Measurements from ENCODE around the gene SUPT7L. TPM values are rescaled to one million over a fixed set of nuclear protein-coding genes. Genes with fewer than 3 reads are reported as not detected.

Gene SUPT7L
- total RNA-seq, 5 donors from 2014 or later (not counting 1 experiment from before 2014, with no cell fraction given): 39.2 to 53.2 (median 39.3) TPM

DNA sequence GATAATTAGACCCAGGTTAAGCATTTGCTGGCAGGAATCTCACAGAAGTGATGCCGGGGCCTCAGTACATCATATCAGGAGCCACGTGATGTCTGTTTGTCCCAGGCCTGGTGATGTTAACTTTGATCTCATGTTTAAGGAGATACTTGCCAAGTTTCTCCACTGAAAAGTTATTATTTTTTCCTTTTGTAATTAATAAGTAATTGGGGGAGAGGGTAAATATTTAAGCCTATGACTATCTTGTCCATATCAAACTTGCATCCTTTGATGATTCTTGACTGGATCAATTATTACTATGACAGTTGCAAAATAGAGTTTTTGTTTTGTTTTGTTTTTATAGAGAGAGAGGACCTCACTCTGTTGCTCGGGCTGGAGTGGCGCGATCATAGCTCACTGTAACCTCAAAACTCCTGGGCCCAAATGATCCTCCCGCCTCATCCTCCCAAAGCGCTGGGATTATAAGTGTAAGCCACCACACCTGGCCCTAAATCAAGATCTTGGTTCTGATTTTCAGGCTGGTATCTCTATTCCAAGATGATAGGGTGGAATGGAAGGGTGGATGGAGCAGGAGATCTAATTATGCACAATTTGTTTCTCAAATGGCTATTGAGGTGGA lies 46.7 kb upstream of the SUPT7L start:
- ChIA-PET POLR2A (interaction anchor here in 1 of 2 donors (0.6 kb wide), 1 partner anchor 1292 kb away, joined by 4 read pairs; no protein-coding TSS in a partner anchor), CTCF (interaction anchor here in 1 of 2 donors (0.5 kb wide), 1 partner anchor 1111 kb away, joined by 3 read pairs; no protein-coding TSS in a partner anchor)
- Mint-ChIP-seq H3K4me1 (peaks cover 4 to 7% (median 7%) of the 10 kb centered on the region in 3 donors), H3K4me3 (no peak overlapping the region), H3K36me3 (no peaks in the 10 kb centered on the region), H3K9me3 (no peaks in the 10 kb centered on the region), H3K27me3 (peaks cover 0 to 2% of the 10 kb centered on the region in 2 donors), H3K27ac (no peak overlapping the region)
- H3K9me3 ChIP-seq: no peaks in the 10 kb centered on the region
- no peak for DNase-seq
- no peak overlapping the region for H3K27ac ChIP-seq (ENCODE audit: low read length)
- H3K36me3 ChIP-seq (ENCODE audit: control insufficient read depth in 2 of 2, extremely low read depth in 1 of 2, insufficient read depth in 1 of 2, low read length in 1 of 2): no peaks in the 10 kb centered on the region
- no peak overlapping the region for H3K4me3 ChIP-seq (ENCODE audit: control insufficient read depth in 1 of 2, extremely low read depth in 1 of 2, low read length in 1 of 2)
- peaks cover 0 to 7% of the 10 kb centered on the region in 2 experiments for H3K27me3 ChIP-seq (replicated peaks in 1 of 2; ENCODE audit: control insufficient read depth in 2 of 2, extremely low read depth in 1 of 2, insufficient read depth in 2 of 2, low read length in 1 of 2)
- no peak for ATAC-seq (replicated peaks in 1 of 4)
- H3K4me1 ChIP-seq (ENCODE audit: control insufficient read depth in 1 of 2, extremely low read depth in 1 of 2, insufficient read depth in 2 of 2, low read length in 2 of 2): peaks cover 0 to 2% of the 10 kb centered on the region in 2 experiments
- no CpG with 5 or more reads among the region's 7 CpGs for WGBS (ENCODE audit: insufficient coverage)

DNA sequence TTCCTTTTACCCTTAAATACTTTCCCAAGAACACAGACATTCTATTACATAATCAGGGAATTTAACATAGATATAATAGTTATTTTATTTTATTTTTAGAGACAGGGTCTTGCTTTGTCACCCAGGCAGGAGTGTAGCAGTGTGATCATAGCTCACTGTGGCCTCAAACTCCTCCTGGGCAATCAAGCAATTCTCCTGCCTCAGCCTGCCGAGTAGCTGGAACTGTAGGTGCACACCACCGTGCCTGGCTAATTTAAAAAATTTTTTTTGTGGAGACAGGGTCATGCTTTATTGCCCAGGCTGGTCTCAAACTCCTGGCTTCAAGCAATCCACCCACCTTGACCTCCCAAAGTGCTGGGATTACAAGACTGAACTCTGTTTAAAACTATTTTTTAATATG lies 45.9 kb upstream of the SUPT7L start:
- H3K4me3 ChIP-seq (ENCODE audit: control insufficient read depth in 1 of 2, extremely low read depth in 1 of 2, low read length in 1 of 2): no peak overlapping the region
- Mint-ChIP-seq H3K4me1 (peaks cover 0 to under 1% (median under 1%) of the 10 kb centered on the region in 3 donors), H3K27ac (no peak overlapping the region), H3K4me3 (no peak overlapping the region), H3K27me3 (no peaks in the 10 kb centered on the region), H3K9me3 (no peaks in the 10 kb centered on the region), H3K36me3 (no peaks in the 10 kb centered on the region)
- ATAC-seq (replicated peaks in 1 of 4): no peak
- H3K9me3 ChIP-seq: no peaks in the 10 kb centered on the region
- H3K4me1 ChIP-seq (ENCODE audit: control insufficient read depth in 1 of 2, extremely low read depth in 1 of 2, insufficient read depth in 2 of 2, low read length in 2 of 2): no peaks in the 10 kb centered on the region
- ChIA-PET POLR2A (no interaction called here), CTCF (interaction anchor here in 1 of 2 donors (0.5 kb wide), 1 partner anchor 1112 kb away, joined by 3 read pairs; no protein-coding TSS in a partner anchor)
- no peak for DNase-seq
- no peak overlapping the region for H3K27ac ChIP-seq (ENCODE audit: low read length)
- no peaks in the 10 kb centered on the region for H3K36me3 ChIP-seq (ENCODE audit: control insufficient read depth in 2 of 2, extremely low read depth in 1 of 2, insufficient read depth in 1 of 2, low read length in 1 of 2)
- peaks cover 0 to 3% of the 10 kb centered on the region in 2 experiments for H3K27me3 ChIP-seq (replicated peaks in 1 of 2; ENCODE audit: control insufficient read depth in 2 of 2, extremely low read depth in 1 of 2, insufficient read depth in 2 of 2, low read length in 1 of 2)
- no CpG with 5 or more reads among the region's 2 CpGs for WGBS (ENCODE audit: insufficient coverage)

DNA sequence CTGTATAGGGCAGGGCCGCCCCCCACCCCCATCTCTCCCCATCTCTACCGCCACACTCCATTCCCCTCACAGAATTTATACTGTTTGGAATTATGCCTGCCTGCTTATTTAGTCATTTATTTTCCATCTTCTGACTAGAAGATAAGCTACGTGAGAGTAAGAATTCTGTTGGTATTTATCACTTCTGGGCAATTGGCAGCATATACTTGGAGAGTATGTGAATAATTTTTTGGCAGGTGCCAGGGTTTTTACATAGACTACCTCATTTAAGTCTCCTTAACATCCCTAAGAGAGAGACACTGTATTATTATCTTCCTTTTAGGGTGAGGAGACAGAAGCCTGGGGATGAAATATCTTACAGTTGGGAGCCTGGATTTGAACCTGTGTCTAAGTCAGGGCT lies 45.3 kb upstream of the SUPT7L start:
- ChIA-PET CTCF (no interaction called here), POLR2A (interaction anchor here in 1 of 2 donors (0.6 kb wide), 1 partner anchor 175 kb away, joined by 7 read pairs; no protein-coding TSS in a partner anchor)
- H3K36me3 Mint-ChIP-seq: no peaks in the 10 kb centered on the region
- H3K27me3 Mint-ChIP-seq: no peaks in the 10 kb centered on the region
- ATAC-seq (replicated peaks in 1 of 4): no peak
- no peak overlapping the region for H3K27ac Mint-ChIP-seq
- H3K4me1 Mint-ChIP-seq: peaks cover 0 to 4% (median under 1%) of the 10 kb centered on the region in 3 donors
- peaks cover 0 to under 1% of the 10 kb centered on the region in 2 experiments for H3K4me1 ChIP-seq (ENCODE audit: control insufficient read depth in 1 of 2, extremely low read depth in 1 of 2, insufficient read depth in 2 of 2, low read length in 2 of 2)
- H3K9me3 Mint-ChIP-seq: no peaks in the 10 kb centered on the region
- H3K4me3 ChIP-seq (ENCODE audit: control insufficient read depth in 1 of 2, extremely low read depth in 1 of 2, low read length in 1 of 2): no peak overlapping the region
- no peak overlapping the region for H3K4me3 Mint-ChIP-seq
- H3K9me3 ChIP-seq: no peaks in the 10 kb centered on the region
- peaks cover 0 to 3% of the 10 kb centered on the region in 2 experiments for H3K27me3 ChIP-seq (replicated peaks in 1 of 2; ENCODE audit: control insufficient read depth in 2 of 2, extremely low read depth in 1 of 2, insufficient read depth in 2 of 2, low read length in 1 of 2)
- no peak overlapping the region for H3K27ac ChIP-seq (ENCODE audit: low read length)
- no peaks in the 10 kb centered on the region for H3K36me3 ChIP-seq (ENCODE audit: control insufficient read depth in 2 of 2, extremely low read depth in 1 of 2, insufficient read depth in 1 of 2, low read length in 1 of 2)
- no peak for DNase-seq
- no CpG with 5 or more reads among the region's 3 CpGs for WGBS (ENCODE audit: insufficient coverage)

DNA sequence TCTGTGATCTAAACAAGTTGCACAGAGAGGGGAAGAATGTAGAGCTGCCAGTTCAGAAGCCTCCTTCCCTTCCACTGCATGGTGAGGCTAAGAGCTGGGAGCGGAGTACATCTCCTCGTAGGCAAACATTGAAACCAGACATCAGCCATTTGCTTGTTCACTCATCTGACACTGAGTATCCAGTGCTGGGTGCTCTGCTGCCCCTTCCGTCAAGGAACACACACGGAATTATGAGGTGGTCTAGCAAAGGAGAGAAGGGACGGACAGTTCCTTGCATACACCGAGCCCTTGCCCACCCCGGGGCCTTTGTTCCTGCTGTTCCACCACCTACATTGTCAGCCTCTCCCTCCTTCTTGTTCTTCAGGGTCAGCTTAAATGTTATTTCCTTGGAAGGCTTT lies 44.8 kb upstream of the SUPT7L start:
- ChIA-PET POLR2A (interaction anchor here in 1 of 2 donors (0.5 kb wide), 1 partner anchor 138 kb away, joined by 4 read pairs; no protein-coding TSS in a partner anchor), CTCF (interaction anchor here in 1 of 2 donors (1.2 kb wide), 1 partner anchor 748 kb away, joined by 5 read pairs; no protein-coding TSS in a partner anchor)
- Histone ChIP-seq H3K27ac (ENCODE audit: low read length) (no peak overlapping the region), H3K4me3 (ENCODE audit: control insufficient read depth in 1 of 2, extremely low read depth in 1 of 2, low read length in 1 of 2) (no peak overlapping the region), H3K4me1 (ENCODE audit: control insufficient read depth in 1 of 2, extremely low read depth in 1 of 2, insufficient read depth in 2 of 2, low read length in 2 of 2) (peaks cover 0 to 5% of the 10 kb centered on the region in 2 experiments), H3K9me3 (no peaks in the 10 kb centered on the region), H3K27me3 (replicated peaks in 1 of 2; ENCODE audit: control insufficient read depth in 2 of 2, extremely low read depth in 1 of 2, insufficient read depth in 2 of 2, low read length in 1 of 2) (peaks cover 0 to 2% of the 10 kb centered on the region in 2 experiments), H3K36me3 (ENCODE audit: control insufficient read depth in 2 of 2, extremely low read depth in 1 of 2, insufficient read depth in 1 of 2, low read length in 1 of 2) (no peaks in the 10 kb centered on the region)
- Mint-ChIP-seq H3K27me3 (no peaks in the 10 kb centered on the region), H3K4me3 (no peak overlapping the region), H3K4me1 (peaks cover 0 to 8% (median 2%) of the 10 kb centered on the region in 3 donors), H3K36me3 (no peaks in the 10 kb centered on the region), H3K9me3 (no peaks in the 10 kb centered on the region), H3K27ac (no peak overlapping the region)
- no peak for DNase-seq
- 100% methylated on average over 1 of the region's 7 CpGs for WGBS (ENCODE audit: insufficient coverage)
- ATAC-seq (replicated peaks in 1 of 4): no peak

DNA sequence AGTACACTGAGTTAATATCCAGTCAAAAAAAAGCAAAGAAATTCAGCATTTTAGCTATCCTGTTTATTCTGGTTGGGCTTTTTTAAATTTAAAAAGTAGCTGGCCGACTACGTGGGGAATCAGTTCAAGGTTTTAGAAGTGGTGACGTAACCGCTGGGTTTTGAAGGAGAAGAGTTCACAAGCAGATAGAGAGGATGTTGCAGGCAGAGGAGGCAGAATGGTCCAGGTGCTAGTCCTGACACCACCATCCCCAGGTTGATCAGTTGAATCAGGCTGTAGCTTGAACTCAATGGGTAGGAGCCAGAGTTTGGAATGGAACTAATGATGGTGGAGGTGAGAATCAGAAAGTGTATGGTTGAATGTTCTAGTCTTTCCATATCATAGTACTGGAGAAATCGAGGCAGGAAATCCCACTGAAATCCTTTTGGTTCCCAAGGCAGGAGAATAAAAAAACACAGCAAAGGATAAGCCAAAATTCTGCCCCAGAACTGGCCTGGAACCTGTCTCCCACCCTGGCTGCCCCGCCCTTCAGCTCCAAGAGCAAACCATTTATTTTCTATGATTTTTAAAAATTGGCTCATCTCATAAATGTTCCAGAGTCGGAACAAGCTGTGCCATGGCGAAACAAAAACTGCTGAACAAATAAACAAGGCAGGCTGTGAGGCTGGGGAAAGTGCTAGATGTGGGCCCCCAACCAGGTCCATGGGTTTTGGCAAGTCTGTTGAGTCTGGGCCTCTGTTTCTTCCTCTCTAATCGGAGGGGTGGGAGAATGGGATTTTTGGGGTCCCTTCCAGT lies 44.2 kb upstream of the SUPT7L start:
- H3K36me3 ChIP-seq (ENCODE audit: control insufficient read depth in 2 of 2, extremely low read depth in 1 of 2, insufficient read depth in 1 of 2, low read length in 1 of 2): no peaks in the 10 kb centered on the region
- CTCF ChIA-PET: interaction anchor here in 1 of 2 donors (1.2 kb wide), 1 partner anchor 749 kb away, joined by 5 read pairs; no protein-coding TSS in a partner anchor
- DNase-seq (no peak), ATAC-seq (replicated peaks in 1 of 4) (no peak)
- Mint-ChIP-seq H3K4me3 (no peak overlapping the region), H3K27me3 (no peaks in the 10 kb centered on the region), H3K4me1 (peaks cover 0 to 9% (median 2%) of the 10 kb centered on the region in 3 donors), H3K36me3 (no peaks in the 10 kb centered on the region), H3K9me3 (no peaks in the 10 kb centered on the region), H3K27ac (no peak overlapping the region)
- H3K27me3 ChIP-seq (replicated peaks in 1 of 2; ENCODE audit: control insufficient read depth in 2 of 2, extremely low read depth in 1 of 2, insufficient read depth in 2 of 2, low read length in 1 of 2): no peaks in the 10 kb centered on the region
- H3K9me3 ChIP-seq: no peaks in the 10 kb centered on the region
- no peak overlapping the region for H3K4me3 ChIP-seq (ENCODE audit: control insufficient read depth in 1 of 2, extremely low read depth in 1 of 2, low read length in 1 of 2)
- peaks cover 0 to 5% of the 10 kb centered on the region in 2 experiments for H3K4me1 ChIP-seq (ENCODE audit: control insufficient read depth in 1 of 2, extremely low read depth in 1 of 2, insufficient read depth in 2 of 2, low read length in 2 of 2)
- no peak overlapping the region for H3K27ac ChIP-seq (ENCODE audit: low read length)
- 77% methylated on average over 6 of the region's 9 CpGs for whole genome bisulfite sequencing (ENCODE audit: insufficient coverage)
- POLR2A ChIA-PET: interaction anchor here in 1 of 2 donors (0.5 kb wide), 1 partner anchor 138 kb away, joined by 4 read pairs; no protein-coding TSS in a partner anchor

DNA sequence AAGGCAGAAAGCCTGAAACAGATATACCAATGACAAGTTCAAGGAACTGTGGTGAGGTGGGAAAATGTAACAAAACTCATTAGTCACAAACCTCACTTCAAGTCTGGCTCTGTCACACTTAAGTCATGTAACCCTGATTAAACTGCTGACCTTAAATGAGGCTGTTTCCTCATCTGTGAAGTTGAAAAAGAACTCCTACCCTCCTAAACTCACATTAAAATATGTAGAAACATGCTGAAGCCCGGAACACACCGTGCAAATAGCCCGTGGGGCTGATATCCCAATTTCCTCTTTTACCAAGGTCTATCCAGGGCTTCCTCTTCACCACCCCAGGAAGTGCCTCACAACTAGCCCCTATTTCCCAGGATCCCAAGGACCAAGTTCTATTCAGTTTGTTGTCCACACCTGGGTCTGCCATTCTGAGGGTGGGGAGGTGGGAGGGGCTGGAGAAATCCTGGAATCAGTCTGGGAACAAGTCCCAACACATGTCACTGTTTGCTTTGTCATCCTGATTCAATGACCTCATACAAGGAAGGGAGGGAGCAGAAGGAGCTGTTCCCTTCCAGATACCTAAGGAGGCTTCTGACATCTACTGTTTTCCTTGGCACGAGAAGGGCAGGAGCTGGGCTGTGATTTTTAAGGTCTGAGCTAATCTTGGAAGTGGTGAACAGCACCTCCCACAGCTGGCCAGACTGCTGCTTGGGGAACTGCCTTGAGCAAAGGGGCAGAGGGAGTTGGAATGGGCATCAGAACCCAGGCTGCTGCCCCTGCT lies 42.6 kb upstream of the SUPT7L start:
- Histone ChIP-seq H3K27ac (ENCODE audit: low read length) (no peak overlapping the region), H3K27me3 (replicated peaks in 1 of 2; ENCODE audit: control insufficient read depth in 2 of 2, extremely low read depth in 1 of 2, insufficient read depth in 2 of 2, low read length in 1 of 2) (no peaks in the 10 kb centered on the region), H3K4me1 (ENCODE audit: control insufficient read depth in 1 of 2, extremely low read depth in 1 of 2, insufficient read depth in 2 of 2, low read length in 2 of 2) (peaks cover 0 to 5% of the 10 kb centered on the region in 2 experiments), H3K4me3 (ENCODE audit: control insufficient read depth in 1 of 2, extremely low read depth in 1 of 2, low read length in 1 of 2) (no peak overlapping the region), H3K36me3 (ENCODE audit: control insufficient read depth in 2 of 2, extremely low read depth in 1 of 2, insufficient read depth in 1 of 2, low read length in 1 of 2) (no peaks in the 10 kb centered on the region), H3K9me3 (no peaks in the 10 kb centered on the region)
- H3K4me3 Mint-ChIP-seq: no peak overlapping the region
- H3K27ac Mint-ChIP-seq: no peak overlapping the region
- POLR2A ChIA-PET: no interaction called here
- H3K9me3 Mint-ChIP-seq: no peaks in the 10 kb centered on the region
- no peak for ATAC-seq (replicated peaks in 1 of 4)
- no peak for DNase-seq
- WGBS (ENCODE audit: insufficient coverage): 72% methylated on average over 4 of the region's 4 CpGs
- peaks cover 0 to 9% (median 2%) of the 10 kb centered on the region in 3 donors for H3K4me1 Mint-ChIP-seq
- H3K36me3 Mint-ChIP-seq: no peaks in the 10 kb centered on the region
- no peaks in the 10 kb centered on the region for H3K27me3 Mint-ChIP-seq
- CTCF ChIA-PET: interaction anchor here (0.6 to 1.2 kb wide), 2 partner anchors 23 to 1305 kb away, joined by 3 to 5 read pairs; no protein-coding TSS in a partner anchor
